NCI-H2107 (cell line): ENCODE data around the gene SMTNL2.
A peak's percentile ranks its signal among the peaks of the same experiment; 100 is the strongest.
"Not testable (repeated sequence)": the region's sequence is repeated elsewhere in the genome, so short reads cannot be mapped to it uniquely, and the experiment has no call there.

Source experiments
- DNase-seq: peaks from one replicate; lab custom pipeline; 2025; lab: John Stamatoyannopoulos, UW

The SMTNL2 gene

GRCh38 chr17:4585638-4585994 lies 1.3 kb downstream of the SMTNL2 start:
- DNase-seq: no peak

GRCh38 chr17:4586043-4586442 lies 1.7 kb downstream of the SMTNL2 start:
- no peak for DNase-seq

- DNase-seq: no peak
These were observed 2.9 kb downstream of the SMTNL2 start for GRCh38 chr17:4587195-4587594.

- DNase-seq: no peak
These were observed 3.5 kb downstream of the SMTNL2 start for GRCh38 chr17:4587803-4588202.

GRCh38 chr17:4588391-4588790 lies 4.1 kb downstream of the SMTNL2 start:
- no peak for DNase-seq

GRCh38 chr17:4588898-4589625 lies 4.7 kb downstream of the SMTNL2 start:
- no peak for DNase-seq

GRCh38 chr17:4590042-4590441 lies 5.7 kb downstream of the SMTNL2 start:
- DNase-seq: not testable (repeated sequence)

- no peak for DNase-seq
These were observed 6.7 kb downstream of the SMTNL2 start for GRCh38 chr17:4590981-4591453.

GRCh38 chr17:4591529-4591928 lies 7.2 kb downstream of the SMTNL2 start:
- no peak for DNase-seq

GRCh38 chr17:4592240-4593005 lies 8.1 kb downstream of the SMTNL2 start:
- no peak for DNase-seq

- DNase-seq: no peak
These were observed 8.7 kb downstream of the SMTNL2 start for GRCh38 chr17:4593021-4593421.

GRCh38 chr17:4594406-4594805 lies 10.1 kb downstream of the SMTNL2 start:
- DNase-seq: no peak

GRCh38 chr17:4594931-4595684 lies 10.8 kb downstream of the SMTNL2 start:
- no peak for DNase-seq

GRCh38 chr17:4595685-4596342 lies 11.5 kb downstream of the SMTNL2 start:
- not testable (repeated sequence) for DNase-seq

GRCh38 chr17:4596636-4597380 lies 12.5 kb downstream of the SMTNL2 start:
- DNase-seq: no peak

GRCh38 chr17:4597975-4598374 lies 13.6 kb downstream of the SMTNL2 start:
- DNase-seq: no peak

GRCh38 chr17:4598776-4599504 lies 14.6 kb downstream of the SMTNL2 start:
- no peak for DNase-seq

- peak; percentile 41 for DNase-seq
These were observed 15.4 kb downstream of the SMTNL2 start for GRCh38 chr17:4599505-4600281.

GRCh38 chr17:4600563-4600962 lies 16.2 kb downstream of the SMTNL2 start:
- no peak for DNase-seq

- no peak for DNase-seq
These were observed 17.0 kb downstream of the SMTNL2 start for GRCh38 chr17:4601326-4601725.
